ENCODE data around the gene KIAA0753. TPM values are rescaled to one million over a fixed set of nuclear protein-coding genes. Genes with fewer than 3 reads are reported as not detected.

The KIAA0753 gene
- total RNA-seq, 4 donors from 2014 or later: 33.9 to 58.8 (median 40.2) TPM

- no peak for ATAC-seq
- no peaks in the 10 kb centered on the region for H3K9me3 ChIP-seq
- peaks cover 0 to 4% of the 10 kb centered on the region in 2 donors for H3K36me3 ChIP-seq
- H3K27me3 ChIP-seq: no peaks in the 10 kb centered on the region
- TF ChIP-seq POLR2AphosphoS5 (IDR thresholded peaks at IDR 0.05): no peak
- TF ChIP-seq, protein P1, sequence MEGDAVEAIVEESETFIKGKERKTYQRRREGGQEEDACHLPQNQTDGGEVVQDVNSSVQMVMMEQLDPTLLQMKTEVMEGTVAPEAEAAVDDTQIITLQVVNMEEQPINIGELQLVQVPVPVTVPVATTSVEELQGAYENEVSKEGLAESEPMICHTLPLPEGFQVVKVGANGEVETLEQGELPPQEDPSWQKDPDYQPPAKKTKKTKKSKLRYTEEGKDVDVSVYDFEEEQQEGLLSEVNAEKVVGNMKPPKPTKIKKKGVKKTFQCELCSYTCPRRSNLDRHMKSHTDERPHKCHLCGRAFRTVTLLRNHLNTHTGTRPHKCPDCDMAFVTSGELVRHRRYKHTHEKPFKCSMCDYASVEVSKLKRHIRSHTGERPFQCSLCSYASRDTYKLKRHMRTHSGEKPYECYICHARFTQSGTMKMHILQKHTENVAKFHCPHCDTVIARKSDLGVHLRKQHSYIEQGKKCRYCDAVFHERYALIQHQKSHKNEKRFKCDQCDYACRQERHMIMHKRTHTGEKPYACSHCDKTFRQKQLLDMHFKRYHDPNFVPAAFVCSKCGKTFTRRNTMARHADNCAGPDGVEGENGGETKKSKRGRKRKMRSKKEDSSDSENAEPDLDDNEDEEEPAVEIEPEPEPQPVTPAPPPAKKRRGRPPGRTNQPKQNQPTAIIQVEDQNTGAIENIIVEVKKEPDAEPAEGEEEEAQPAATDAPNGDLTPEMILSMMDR (IDR thresholded peaks at IDR 0.05): no peak
- no peak for TF ChIP-seq POLR2A (IDR thresholded peaks at IDR 0.05)
- TF ChIP-seq EP300 (IDR thresholded peaks at IDR 0.05): no peak
- no peak overlapping the region for H3K4me3 ChIP-seq
- peaks cover 0 to 28% (median 5%) of the 10 kb centered on the region in 3 donors for H3K4me1 ChIP-seq
- H3K27ac ChIP-seq: peak overlapping the region in 3 of 4 donors; percentile 35 to 53 (median 53)
- WGBS, 2 donors (ENCODE audit: low coverage in 1 of 2): 30 to 47% methylated on average over 3 to 6 of the region's 7 CpGs
These were observed 69.1 kb downstream of the KIAA0753 start for GRCh38 chr17:6571452-6571781.

- peak overlapping the region in 3 of 4 donors; percentile 35 to 53 (median 53) for H3K27ac ChIP-seq
- ATAC-seq: peak; percentile 67
- no peaks in the 10 kb centered on the region for H3K27me3 ChIP-seq
These were observed 69.6 kb downstream of the KIAA0753 start for GRCh38 chr17:6570731-6571451.

GRCh38 chr17:6569370-6570285, 70.9 kb downstream of the KIAA0753 start:
- no peak overlapping the region for H3K27ac ChIP-seq
- H3K9me3 ChIP-seq: no peaks in the 10 kb centered on the region
- H3K36me3 ChIP-seq: no peaks in the 10 kb centered on the region
- peaks cover 0 to 16% (median 0%) of the 10 kb centered on the region in 3 donors for H3K4me1 ChIP-seq
- H3K27me3 ChIP-seq: no peaks in the 10 kb centered on the region
- WGBS, 2 donors (ENCODE audit: low coverage in 1 of 2): 52 to 71% methylated on average over 4 of the region's 10 CpGs
- TF ChIP-seq POLR2AphosphoS5 (IDR thresholded peaks at IDR 0.05): no peak
- TF ChIP-seq, protein P1 (IDR thresholded peaks at IDR 0.05): no peak
- TF ChIP-seq POLR2A (IDR thresholded peaks at IDR 0.05): no peak
- no peak for TF ChIP-seq EP300 (IDR thresholded peaks at IDR 0.05)
- no peak overlapping the region for H3K4me3 ChIP-seq
- ATAC-seq: no peak

More at GRCh38 chr17:6570731-6571451, 69.6 kb downstream of the KIAA0753 start:
- Histone ChIP-seq H3K36me3 (no peaks in the 10 kb centered on the region), H3K9me3 (no peaks in the 10 kb centered on the region), H3K4me1 (peaks cover 0 to 28% (median 5%) of the 10 kb centered on the region in 3 donors), H3K4me3 (no peak overlapping the region)
- WGBS, 2 donors (ENCODE audit: low coverage in 1 of 2): 32 to 65% methylated on average over 3 to 9 of the region's 18 CpGs
- TF ChIP-seq, protein P1 (IDR thresholded peaks at IDR 0.05): no peak
- TF ChIP-seq POLR2AphosphoS5 (IDR thresholded peaks at IDR 0.05): no peak
- no peak for TF ChIP-seq POLR2A (IDR thresholded peaks at IDR 0.05)
- no peak for TF ChIP-seq EP300 (IDR thresholded peaks at IDR 0.05)

DNA sequence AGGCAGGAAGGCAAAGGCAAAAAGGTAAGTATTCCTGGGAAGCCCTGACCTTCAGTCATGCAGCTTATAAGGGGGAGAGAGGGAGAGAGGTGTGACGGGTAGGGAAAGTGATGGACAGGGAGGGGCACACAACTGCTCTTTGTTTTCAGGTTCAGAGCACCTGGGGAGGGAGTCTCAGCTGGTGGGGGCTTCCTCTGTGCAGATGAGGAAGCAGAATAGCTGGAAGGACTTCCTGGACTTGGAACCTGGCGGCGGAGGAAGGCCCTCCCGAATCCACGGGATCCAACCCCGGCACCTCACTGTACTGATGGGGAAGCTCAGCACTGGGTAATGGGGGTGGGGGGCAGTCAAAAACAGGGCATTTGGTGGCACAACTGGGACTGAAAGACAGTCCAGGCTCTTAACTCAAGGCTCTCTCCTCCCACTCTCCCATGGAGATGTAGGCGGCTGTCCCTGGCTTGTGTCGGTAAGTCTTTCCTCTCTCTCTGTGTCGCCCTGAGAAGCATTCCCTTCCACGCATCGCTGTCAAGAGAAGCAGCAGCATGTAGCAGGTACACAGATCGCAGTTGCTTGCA, 72.2 kb downstream of the KIAA0753 start:
- 86 to 94% methylated on average over 5 to 6 of the region's 12 CpGs for WGBS, 2 donors (ENCODE audit: low coverage in 1 of 2)

More for the DNA sequence above, 72.2 kb downstream of the KIAA0753 start:
- no peaks in the 10 kb centered on the region for H3K9me3 ChIP-seq
- H3K27me3 ChIP-seq: no peaks in the 10 kb centered on the region
- H3K4me3 ChIP-seq: no peak overlapping the region
- ATAC-seq: no peak
- TF ChIP-seq POLR2AphosphoS5 (IDR thresholded peaks at IDR 0.05) (no peak), EP300 (IDR thresholded peaks at IDR 0.05) (no peak), POLR2A (IDR thresholded peaks at IDR 0.05) (no peak)
- TF ChIP-seq, protein P1 (IDR thresholded peaks at IDR 0.05): no peak
- no peaks in the 10 kb centered on the region for H3K36me3 ChIP-seq
- no peak overlapping the region for H3K27ac ChIP-seq
- peaks cover 0 to 13% (median 0%) of the 10 kb centered on the region in 3 donors for H3K4me1 ChIP-seq

All from gastroesophageal sphincter (tissue), 4 donors.